Type B pancreatic cell (in vitro differentiated cells): ENCODE measurements around the gene MCM6. TPM values are rescaled to one million over a fixed set of nuclear protein-coding genes. Genes with fewer than 3 reads are reported as not detected.

Experiments used
- DNase-seq: peaks from one replicate; pipeline ENCODE4 v3.0.0; 2021; ENCODE audit warnings: mixed read lengths; ENCODE audit not compliant: unreplicated experiment; ENCODE audit errors: extremely low spot score
- H3K27ac Mint-ChIP-seq: 2 replicates; pipeline ENCODE4 v1.8.0; 2021; ENCODE audit warnings: mild to moderate bottlenecking, mixed read lengths
- H3K27me3 Mint-ChIP-seq: 2 replicates; pipeline ENCODE4 v1.8.0; 2021; ENCODE audit warnings: mixed read lengths
- H3K36me3 Mint-ChIP-seq: 2 replicates; pipeline ENCODE4 v1.8.0; 2021; ENCODE audit warnings: mixed read lengths
- H3K4me1 Mint-ChIP-seq: one replicate; pipeline ENCODE4 v1.8.0; 2021; ENCODE audit warnings: mixed read lengths; ENCODE audit not compliant: unreplicated experiment
- H3K4me3 Mint-ChIP-seq: 2 replicates; pipeline ENCODE4 v1.8.0; 2021; ENCODE audit warnings: mild to moderate bottlenecking, mixed read lengths
- H3K9me3 Mint-ChIP-seq: 2 replicates; pipeline ENCODE4 v1.8.0; 2021; ENCODE audit warnings: mixed read lengths
- CTCF ChIP-seq: fragments of 200-600 bp; sonication (generic); conservative IDR thresholded peaks from 2 replicates; pipeline ENCODE4 v1.5.0; 2021; ENCODE audit warnings: antibody characterized with exemption, mild to moderate bottlenecking
- total RNA-seq: library from RNA; stranded (reverse); gene quantifications from 2 replicates; pipeline ENCODE4 v1.2.1, GENCODE V29; 2021; ENCODE audit warnings: low replicate concordance

MCM6 gene
- total RNA-seq, 1 donor from 2014 or later, result 54.9 TPM

GRCh38 chr2:135849087-135849486 is 27.2 kb downstream of the MCM6 start:
- Mint-ChIP-seq H3K4me3 (no peak overlapping the region), H3K9me3 (no peaks in the 10 kb centered on the region), H3K4me1 (peaks cover 10% of the 10 kb centered on the region), H3K27ac (no peak overlapping the region), H3K36me3 (peaks cover 41% of the 10 kb centered on the region), H3K27me3 (no peaks in the 10 kb centered on the region)
- TF ChIP-seq CTCF, result no peak
- DNase-seq, result no peak

- no peak for TF ChIP-seq CTCF
- H3K4me3 Mint-ChIP-seq, result no peak overlapping the region
- no peak for DNase-seq
- peaks cover 49% of the 10 kb centered on the region for H3K36me3 Mint-ChIP-seq
- no peaks in the 10 kb centered on the region for H3K27me3 Mint-ChIP-seq
- H3K4me1 Mint-ChIP-seq, result peaks cover under 1% of the 10 kb centered on the region
- H3K27ac Mint-ChIP-seq, result no peak overlapping the region
- no peaks in the 10 kb centered on the region for H3K9me3 Mint-ChIP-seq
Observed at GRCh38 chr2:135845997-135846396, 30.2 kb downstream of the MCM6 start.

GRCh38 chr2:135845257-135845656 is 31.0 kb downstream of the MCM6 start:
- Mint-ChIP-seq H3K4me1 (peaks cover 1% of the 10 kb centered on the region), H3K4me3 (no peak overlapping the region), H3K27ac (no peak overlapping the region), H3K9me3 (no peaks in the 10 kb centered on the region), H3K27me3 (no peaks in the 10 kb centered on the region), H3K36me3 (peaks cover 42% of the 10 kb centered on the region)
- no peak for DNase-seq
- peak; percentile 38 for TF ChIP-seq CTCF

- Mint-ChIP-seq H3K36me3 (peaks cover 38% of the 10 kb centered on the region), H3K4me3 (no peak overlapping the region), H3K27me3 (no peaks in the 10 kb centered on the region), H3K27ac (peak overlapping the region; percentile 2), H3K4me1 (peaks cover 10% of the 10 kb centered on the region), H3K9me3 (no peaks in the 10 kb centered on the region)
- TF ChIP-seq CTCF, result no peak
- no peak for DNase-seq
Observed at GRCh38 chr2:135844301-135844895, 31.8 kb downstream of the MCM6 start.

GRCh38 chr2:135843671-135844070 is 32.6 kb downstream of the MCM6 start:
- no peak overlapping the region for H3K27ac Mint-ChIP-seq
- H3K27me3 Mint-ChIP-seq, result no peaks in the 10 kb centered on the region
- TF ChIP-seq CTCF, result no peak
- H3K36me3 Mint-ChIP-seq, result peaks cover 31% of the 10 kb centered on the region
- no peak overlapping the region for H3K4me3 Mint-ChIP-seq
- DNase-seq, result no peak
- H3K4me1 Mint-ChIP-seq, result peaks cover 10% of the 10 kb centered on the region
- no peaks in the 10 kb centered on the region for H3K9me3 Mint-ChIP-seq

GRCh38 chr2:135840601-135841000 is 35.6 kb downstream of the MCM6 start:
- Mint-ChIP-seq H3K27ac (no peak overlapping the region), H3K4me3 (no peak overlapping the region), H3K27me3 (no peaks in the 10 kb centered on the region), H3K9me3 (peaks cover 4% of the 10 kb centered on the region), H3K4me1 (peaks cover 10% of the 10 kb centered on the region), H3K36me3 (peaks cover 28% of the 10 kb centered on the region)
- TF ChIP-seq CTCF, result no peak
- no peak for DNase-seq
